ENCODE results near the gene ATP2B1.

ATP2B1 gene

DNA sequence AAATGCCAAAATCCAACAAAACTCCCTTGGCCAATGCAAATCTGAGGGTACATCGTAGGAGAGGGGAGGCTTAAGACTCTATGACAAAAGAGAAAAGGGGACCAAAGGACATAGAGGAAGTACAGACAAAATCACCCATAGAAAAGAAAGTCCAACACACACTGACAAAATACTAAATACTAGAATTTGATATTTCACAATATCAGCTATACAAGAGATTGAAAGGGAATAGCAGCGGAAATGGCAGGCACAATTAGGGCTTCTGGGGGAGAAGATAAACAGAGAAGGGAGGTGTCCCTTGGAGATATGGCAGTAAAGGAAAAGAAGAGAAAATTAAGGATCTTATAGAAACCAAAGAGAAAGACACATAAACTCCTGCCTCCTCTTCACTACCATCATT is 29.0 kb downstream of the ATP2B1 start:
- H3K36me3 ChIP-seq (ENCODE audit: insufficient read depth, insufficient read length, low read length), result no peaks in the 10 kb centered on the region
- no peaks in the 10 kb centered on the region for H3K27me3 ChIP-seq (ENCODE audit: insufficient read depth, insufficient read length)
- TF ChIP-seq SUZ12 (IDR thresholded peaks at IDR 0.05; ENCODE audit: extremely low read depth, insufficient read depth, insufficient read length), result no peak
- no peak for TF ChIP-seq ZNF274 (IDR thresholded peaks at IDR 0.05; ENCODE audit: low read depth, low read length)
- no peak for TF ChIP-seq YY1 (IDR thresholded peaks at IDR 0.05; ENCODE audit: insufficient read depth, insufficient read length)
- H3K9me3 ChIP-seq (ENCODE audit: insufficient read depth, low read length), result peaks cover 14% of the 10 kb centered on the region
- no peaks in the 10 kb centered on the region for H3K4me1 ChIP-seq (ENCODE audit: insufficient read depth, insufficient read length)
- H3K4me3 ChIP-seq (ENCODE audit: insufficient read length, low read depth), result no peak overlapping the region
- no peak overlapping the region for H3K9ac ChIP-seq (ENCODE audit: insufficient read length, low read depth)
- DNase-seq (ENCODE audit: low read depth, low spot score), result no peak

- Histone ChIP-seq H3K36me3 (ENCODE audit: insufficient read depth, insufficient read length, low read length) (no peaks in the 10 kb centered on the region), H3K4me3 (ENCODE audit: insufficient read length, low read depth) (no peak overlapping the region), H3K9me3 (ENCODE audit: insufficient read depth, low read length) (peaks cover 12% of the 10 kb centered on the region), H3K9ac (ENCODE audit: insufficient read length, low read depth) (no peak overlapping the region), H3K4me1 (ENCODE audit: insufficient read depth, insufficient read length) (no peaks in the 10 kb centered on the region), H3K27me3 (ENCODE audit: insufficient read depth, insufficient read length) (no peaks in the 10 kb centered on the region)
- no peak for TF ChIP-seq ZNF274 (IDR thresholded peaks at IDR 0.05; ENCODE audit: low read depth, low read length)
- no peak for TF ChIP-seq YY1 (IDR thresholded peaks at IDR 0.05; ENCODE audit: insufficient read depth, insufficient read length)
- TF ChIP-seq SUZ12 (IDR thresholded peaks at IDR 0.05; ENCODE audit: extremely low read depth, insufficient read depth, insufficient read length), result no peak
- DNase-seq (ENCODE audit: low read depth, low spot score), result no peak
These were observed 30.4 kb downstream of the ATP2B1 start for GRCh38 chr12:89678225-89678624.

GRCh38 chr12:89676930-89677329 is 31.7 kb downstream of the ATP2B1 start:
- TF ChIP-seq ZNF274 (IDR thresholded peaks at IDR 0.05; ENCODE audit: low read depth, low read length) (no peak), SUZ12 (IDR thresholded peaks at IDR 0.05; ENCODE audit: extremely low read depth, insufficient read depth, insufficient read length) (no peak), YY1 (IDR thresholded peaks at IDR 0.05; ENCODE audit: insufficient read depth, insufficient read length) (no peak)
- no peaks in the 10 kb centered on the region for H3K4me1 ChIP-seq (ENCODE audit: insufficient read depth, insufficient read length)
- peaks cover 11% of the 10 kb centered on the region for H3K9me3 ChIP-seq (ENCODE audit: insufficient read depth, low read length)
- no peak overlapping the region for H3K9ac ChIP-seq (ENCODE audit: insufficient read length, low read depth)
- no peak overlapping the region for H3K4me3 ChIP-seq (ENCODE audit: insufficient read length, low read depth)
- no peak for DNase-seq (ENCODE audit: low read depth, low spot score)
- no peaks in the 10 kb centered on the region for H3K27me3 ChIP-seq (ENCODE audit: insufficient read depth, insufficient read length)
- H3K36me3 ChIP-seq (ENCODE audit: insufficient read depth, insufficient read length, low read length), result no peaks in the 10 kb centered on the region

DNA sequence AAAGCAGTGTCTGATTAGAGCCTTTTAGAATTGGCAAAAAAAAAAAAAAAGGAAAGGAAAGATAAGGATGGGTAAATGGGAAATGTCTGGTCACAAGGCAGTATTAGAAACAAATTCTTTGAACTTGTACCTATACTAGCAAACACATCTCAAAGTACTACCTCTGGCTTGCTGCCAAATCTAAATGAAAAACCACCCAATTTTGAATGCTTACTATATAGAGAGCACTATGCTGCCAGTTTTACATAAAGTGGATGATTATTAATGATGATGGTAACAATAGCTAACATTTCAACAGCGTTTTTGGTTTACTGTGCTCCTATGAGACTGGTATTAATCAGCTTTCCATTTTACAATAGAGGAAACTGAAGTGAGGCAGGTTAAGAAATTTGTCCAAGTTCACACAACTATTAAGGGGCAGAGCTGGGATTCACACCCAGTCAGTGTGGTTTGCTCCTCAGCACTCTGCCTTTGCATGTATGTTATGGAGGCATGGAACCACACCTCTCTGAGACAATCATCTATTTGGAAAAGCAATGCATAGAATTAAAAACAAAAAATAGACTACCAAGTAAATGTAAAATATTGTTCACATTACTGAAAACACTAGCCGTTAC is 34.2 kb downstream of the ATP2B1 start:
- H3K9ac ChIP-seq (ENCODE audit: insufficient read length, low read depth), result no peak overlapping the region
- no peak for DNase-seq (ENCODE audit: low read depth, low spot score)
- H3K4me1 ChIP-seq (ENCODE audit: insufficient read depth, insufficient read length), result no peaks in the 10 kb centered on the region
- H3K36me3 ChIP-seq (ENCODE audit: insufficient read depth, insufficient read length, low read length), result no peaks in the 10 kb centered on the region
- TF ChIP-seq YY1 (IDR thresholded peaks at IDR 0.05; ENCODE audit: insufficient read depth, insufficient read length), result no peak
- TF ChIP-seq SUZ12 (IDR thresholded peaks at IDR 0.05; ENCODE audit: extremely low read depth, insufficient read depth, insufficient read length), result no peak
- no peak for TF ChIP-seq ZNF274 (IDR thresholded peaks at IDR 0.05; ENCODE audit: low read depth, low read length)
- no peak overlapping the region for H3K4me3 ChIP-seq (ENCODE audit: insufficient read length, low read depth)
- no peaks in the 10 kb centered on the region for H3K9me3 ChIP-seq (ENCODE audit: insufficient read depth, low read length)
- H3K27me3 ChIP-seq (ENCODE audit: insufficient read depth, insufficient read length), result no peaks in the 10 kb centered on the region

DNA sequence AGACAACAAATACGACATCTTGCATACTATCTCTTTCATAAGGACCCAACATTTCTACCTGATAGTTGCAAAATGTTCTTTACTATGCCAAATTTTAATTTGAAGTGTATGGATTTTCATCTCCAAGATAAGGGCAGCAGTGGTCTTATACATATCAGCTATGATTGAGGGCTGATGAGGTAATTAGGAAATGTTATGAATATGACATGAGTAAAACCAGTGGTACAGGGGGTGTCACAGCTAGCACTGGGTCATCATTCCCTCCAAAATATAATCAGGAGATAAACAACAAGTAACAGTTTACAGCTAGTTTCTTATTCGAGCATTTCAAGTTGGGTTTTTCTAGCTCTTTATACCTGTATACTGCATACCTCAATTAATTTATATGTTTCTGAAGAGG is 35.0 kb downstream of the ATP2B1 start:
- H3K9me3 ChIP-seq (ENCODE audit: insufficient read depth, low read length), result no peaks in the 10 kb centered on the region
- H3K9ac ChIP-seq (ENCODE audit: insufficient read length, low read depth), result no peak overlapping the region
- H3K36me3 ChIP-seq (ENCODE audit: insufficient read depth, insufficient read length, low read length), result no peaks in the 10 kb centered on the region
- no peak overlapping the region for H3K4me3 ChIP-seq (ENCODE audit: insufficient read length, low read depth)
- TF ChIP-seq ZNF274 (IDR thresholded peaks at IDR 0.05; ENCODE audit: low read depth, low read length) (no peak), YY1 (IDR thresholded peaks at IDR 0.05; ENCODE audit: insufficient read depth, insufficient read length) (no peak), SUZ12 (IDR thresholded peaks at IDR 0.05; ENCODE audit: extremely low read depth, insufficient read depth, insufficient read length) (no peak)
- H3K27me3 ChIP-seq (ENCODE audit: insufficient read depth, insufficient read length), result no peaks in the 10 kb centered on the region
- no peak for DNase-seq (ENCODE audit: low read depth, low spot score)
- H3K4me1 ChIP-seq (ENCODE audit: insufficient read depth, insufficient read length), result no peaks in the 10 kb centered on the region

DNA sequence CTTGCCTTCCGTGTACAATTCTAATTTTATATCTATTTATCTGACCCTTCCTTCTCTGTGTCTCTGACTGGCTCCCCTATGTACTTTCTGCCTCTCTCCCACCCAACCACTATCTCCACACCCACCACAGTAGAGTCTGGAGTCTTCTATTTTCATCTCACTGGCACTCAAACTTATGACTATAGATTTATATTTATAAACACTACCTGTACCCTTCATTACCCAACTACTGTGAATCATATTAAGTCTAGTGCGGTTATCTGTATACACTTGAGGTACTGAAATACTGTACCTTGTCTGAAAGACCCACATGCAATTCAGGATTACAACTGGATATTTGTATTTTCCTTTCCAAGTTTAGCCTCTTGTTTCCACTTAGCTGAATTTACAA is 36.1 kb downstream of the ATP2B1 start:
- no peak overlapping the region for H3K4me3 ChIP-seq (ENCODE audit: insufficient read length, low read depth)
- H3K9ac ChIP-seq (ENCODE audit: insufficient read length, low read depth), result no peak overlapping the region
- no peak for DNase-seq (ENCODE audit: low read depth, low spot score)
- no peaks in the 10 kb centered on the region for H3K4me1 ChIP-seq (ENCODE audit: insufficient read depth, insufficient read length)
- no peaks in the 10 kb centered on the region for H3K27me3 ChIP-seq (ENCODE audit: insufficient read depth, insufficient read length)
- no peaks in the 10 kb centered on the region for H3K9me3 ChIP-seq (ENCODE audit: insufficient read depth, low read length)
- TF ChIP-seq SUZ12 (IDR thresholded peaks at IDR 0.05; ENCODE audit: extremely low read depth, insufficient read depth, insufficient read length), result no peak
- H3K36me3 ChIP-seq (ENCODE audit: insufficient read depth, insufficient read length, low read length), result no peaks in the 10 kb centered on the region

GRCh38 chr12:89671469-89671868 is 37.2 kb downstream of the ATP2B1 start:
- TF ChIP-seq ZNF274 (IDR thresholded peaks at IDR 0.05; ENCODE audit: low read depth, low read length), result no peak
- no peak for TF ChIP-seq YY1 (IDR thresholded peaks at IDR 0.05; ENCODE audit: insufficient read depth, insufficient read length)
- TF ChIP-seq SUZ12 (IDR thresholded peaks at IDR 0.05; ENCODE audit: extremely low read depth, insufficient read depth, insufficient read length), result no peak
- no peaks in the 10 kb centered on the region for H3K4me1 ChIP-seq (ENCODE audit: insufficient read depth, insufficient read length)
- DNase-seq (ENCODE audit: low read depth, low spot score), result no peak
- H3K9ac ChIP-seq (ENCODE audit: insufficient read length, low read depth), result no peak overlapping the region
- no peaks in the 10 kb centered on the region for H3K27me3 ChIP-seq (ENCODE audit: insufficient read depth, insufficient read length)
- no peaks in the 10 kb centered on the region for H3K36me3 ChIP-seq (ENCODE audit: insufficient read depth, insufficient read length, low read length)
- no peak overlapping the region for H3K4me3 ChIP-seq (ENCODE audit: insufficient read length, low read depth)
- H3K9me3 ChIP-seq (ENCODE audit: insufficient read depth, low read length), result no peaks in the 10 kb centered on the region
